Hypothalamus (tissue), 51 donors: ENCODE measurements around the gene NMNAT3.

Experiments
- DNase-seq, 51 donors: peaks; one replicate each; lab custom pipeline; 2025; lab: John Stamatoyannopoulos, UW

NMNAT3 gene

DNA sequence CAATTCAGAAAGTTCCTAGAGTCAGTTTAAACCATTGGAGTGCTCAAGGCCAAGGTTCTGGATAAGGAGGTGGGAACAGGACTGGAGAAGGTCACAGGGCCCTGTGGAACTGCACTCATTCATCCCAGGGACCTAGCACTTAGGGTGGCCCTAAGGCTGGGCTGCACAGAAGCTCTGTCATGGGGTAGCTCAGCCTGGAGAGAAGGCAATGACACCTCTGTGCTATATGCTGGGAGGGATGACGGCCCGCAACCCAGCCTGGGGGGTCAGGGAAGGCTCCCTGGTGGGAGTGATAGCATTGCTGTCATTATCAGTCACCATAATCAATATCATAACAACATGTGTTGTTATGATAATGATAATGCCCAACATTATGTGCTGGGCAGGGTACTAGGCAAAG is 151.6 kb downstream of the NMNAT3 start:
- DNase-seq: no peak

DNA sequence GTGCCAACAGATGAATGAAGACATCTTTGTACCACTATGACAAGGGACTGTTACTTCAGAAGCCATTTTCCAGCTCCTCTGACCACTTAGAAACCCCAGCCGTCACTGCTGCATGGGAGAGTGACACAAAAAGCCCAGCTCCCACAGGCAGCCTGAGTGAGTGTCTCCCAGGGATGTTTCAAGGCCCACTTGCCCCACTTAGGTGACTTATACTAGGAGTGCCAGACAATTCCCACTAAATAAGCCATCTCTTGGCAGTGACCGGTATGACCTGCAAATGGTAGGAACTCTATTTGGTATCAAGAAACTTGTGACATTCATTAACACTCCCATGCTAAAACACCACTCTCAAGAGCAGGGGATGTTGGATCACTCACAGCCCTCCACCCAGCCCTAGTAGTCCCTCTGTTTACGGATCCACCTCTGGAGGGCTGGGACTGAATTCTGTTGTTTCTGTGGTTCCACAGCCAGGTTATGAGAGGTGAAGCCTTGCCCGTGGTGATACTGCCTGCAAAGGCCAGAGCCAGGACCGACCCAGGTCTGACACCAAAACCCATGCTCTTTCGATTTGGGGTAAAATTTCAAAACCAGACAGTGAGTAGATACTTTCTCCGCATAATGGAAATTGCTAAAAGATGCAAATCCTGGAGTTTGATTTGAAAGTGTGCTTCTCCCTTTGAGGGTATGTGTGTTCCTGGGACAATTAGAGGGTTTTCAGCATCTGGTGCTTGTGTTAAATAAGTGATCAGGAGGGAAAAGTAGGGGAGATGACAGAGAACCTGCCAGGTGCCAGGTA is 152.7 kb downstream of the NMNAT3 start:
- DNase-seq: no peak

DNA sequence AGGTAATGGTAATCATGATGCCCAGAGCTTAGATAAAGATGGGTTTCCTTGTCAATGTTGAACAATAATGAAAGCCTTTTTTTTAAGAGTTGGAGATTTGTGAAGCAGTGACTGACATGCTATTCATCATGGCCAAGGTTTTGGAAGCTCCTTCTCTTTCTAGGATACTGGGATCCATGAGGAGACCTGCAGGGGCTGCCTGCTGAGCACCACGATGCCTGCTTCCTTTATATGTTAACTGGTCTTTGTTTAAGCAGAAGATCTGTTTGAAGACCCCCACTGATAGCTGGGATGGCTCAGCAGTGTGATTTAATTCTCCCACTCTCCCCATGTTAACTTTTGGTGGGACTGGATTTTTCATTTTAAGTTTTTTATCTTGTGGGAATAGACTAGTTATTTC is 154.1 kb downstream of the NMNAT3 start:
- no peak for DNase-seq

DNA sequence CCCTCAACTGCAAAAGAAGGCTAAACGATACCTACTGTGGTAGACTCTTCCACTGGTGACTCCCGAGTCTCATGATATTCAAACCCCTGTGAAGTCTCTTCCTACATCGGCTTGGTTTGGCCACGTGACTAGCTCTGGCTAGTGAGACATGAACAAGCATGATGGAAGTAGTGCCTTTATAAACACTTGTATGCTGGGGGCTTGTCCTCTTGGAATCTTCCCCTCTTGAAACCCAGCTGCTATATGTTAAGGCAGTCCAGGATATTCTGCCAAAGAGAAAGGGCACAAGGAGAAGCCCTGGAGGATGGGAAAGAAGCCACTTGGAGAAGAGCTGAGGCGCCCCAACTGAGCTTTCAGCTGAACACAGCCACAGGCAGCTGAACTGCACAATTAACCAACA is 154.6 kb downstream of the NMNAT3 start:
- DNase-seq: no peak

DNA sequence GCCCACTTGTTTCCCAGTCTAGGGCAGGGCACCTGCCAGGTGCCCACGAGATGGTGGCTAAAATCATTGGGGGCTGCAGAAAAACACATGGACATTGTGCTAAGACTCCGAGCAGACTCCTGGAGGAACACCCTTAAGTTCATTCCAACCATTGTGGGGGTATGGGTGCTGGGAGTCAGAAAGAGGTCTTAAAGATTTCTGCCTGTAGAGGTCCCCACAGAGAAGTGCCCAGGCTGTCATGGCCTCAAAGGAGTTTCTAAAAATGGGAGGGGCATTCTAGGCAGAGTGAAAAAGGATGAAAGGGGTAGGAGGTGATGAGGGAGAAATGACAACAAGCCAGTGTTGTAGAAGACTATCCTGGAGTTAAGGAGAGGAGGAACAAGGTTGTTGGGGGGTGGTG is 155.4 kb downstream of the NMNAT3 start:
- no peak for DNase-seq

DNA sequence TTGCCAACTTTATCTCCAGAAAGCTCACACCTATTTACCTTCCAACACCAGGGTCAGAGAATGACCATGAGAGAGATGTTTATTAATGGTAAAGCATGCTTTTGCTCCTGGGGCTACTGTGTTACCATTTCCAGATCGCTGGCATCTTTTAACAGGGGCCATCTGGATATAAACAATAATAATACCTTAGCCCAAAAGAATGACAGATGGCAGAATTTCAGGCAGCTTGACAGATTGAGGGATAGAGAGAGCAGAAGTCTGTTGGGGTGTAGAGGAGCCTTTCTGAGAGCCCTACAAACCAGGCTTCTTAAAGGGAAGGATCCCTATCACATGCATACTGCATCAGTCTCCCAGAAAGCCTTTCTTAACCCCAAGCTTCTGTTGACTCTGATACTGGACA is 156.0 kb downstream of the NMNAT3 start:
- DNase-seq: no peak

DNA sequence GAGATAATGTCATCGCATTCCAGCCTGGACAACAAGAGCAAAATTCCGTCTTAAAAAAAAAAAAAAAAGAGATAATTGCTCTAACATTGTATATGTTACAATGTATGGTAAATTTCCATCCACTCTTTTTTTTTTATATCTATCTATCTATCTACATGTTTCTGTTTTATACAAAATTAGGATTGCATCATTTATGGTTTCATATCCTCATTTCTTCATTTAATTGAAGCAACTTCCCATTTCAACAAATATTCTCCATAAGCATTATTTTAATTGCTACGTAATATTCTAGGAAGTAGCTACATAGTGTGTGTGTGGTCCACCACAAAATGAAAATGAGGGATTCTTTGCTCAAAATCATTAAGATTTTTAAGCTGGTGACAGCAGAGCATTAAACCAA is 156.6 kb downstream of the NMNAT3 start:
- no peak for DNase-seq

DNA sequence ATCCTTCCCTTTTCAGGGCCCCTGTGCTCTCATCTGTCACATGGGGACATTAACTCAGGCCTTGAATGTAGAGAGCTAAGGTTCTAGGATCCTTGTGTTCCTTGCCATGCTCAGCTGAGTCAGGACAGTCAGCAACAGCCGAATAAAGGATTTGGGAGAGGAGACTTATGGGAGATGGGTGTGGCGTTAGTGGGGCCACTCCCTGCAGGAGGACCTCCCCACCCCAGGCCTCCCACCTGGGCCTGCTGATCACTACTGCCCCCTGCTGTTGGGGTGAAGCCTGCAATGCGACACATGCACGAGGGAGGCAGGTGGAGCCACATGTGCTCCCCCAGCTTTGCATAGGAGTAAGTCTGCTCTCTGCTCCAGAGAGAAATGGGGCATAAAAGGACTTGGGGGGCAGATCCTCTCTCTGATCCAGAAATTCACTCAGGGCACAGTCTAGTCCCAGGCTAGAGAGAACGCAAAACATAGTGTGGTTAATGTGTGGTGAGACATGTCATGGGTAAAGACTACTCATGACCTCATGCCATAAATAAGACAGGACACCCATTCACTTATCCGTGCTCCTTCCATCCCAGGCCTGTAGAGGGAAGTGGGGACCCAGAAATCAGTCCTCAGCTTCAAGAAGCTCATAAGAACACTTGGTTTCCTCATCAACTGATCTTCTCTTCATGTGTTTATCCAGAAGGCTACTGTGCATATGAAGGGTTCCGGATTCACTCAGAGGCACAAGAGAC is 157.6 kb downstream of the NMNAT3 start:
- peak in 4 of 51 donors; percentile 11 to 21 (median 17) for DNase-seq

DNA sequence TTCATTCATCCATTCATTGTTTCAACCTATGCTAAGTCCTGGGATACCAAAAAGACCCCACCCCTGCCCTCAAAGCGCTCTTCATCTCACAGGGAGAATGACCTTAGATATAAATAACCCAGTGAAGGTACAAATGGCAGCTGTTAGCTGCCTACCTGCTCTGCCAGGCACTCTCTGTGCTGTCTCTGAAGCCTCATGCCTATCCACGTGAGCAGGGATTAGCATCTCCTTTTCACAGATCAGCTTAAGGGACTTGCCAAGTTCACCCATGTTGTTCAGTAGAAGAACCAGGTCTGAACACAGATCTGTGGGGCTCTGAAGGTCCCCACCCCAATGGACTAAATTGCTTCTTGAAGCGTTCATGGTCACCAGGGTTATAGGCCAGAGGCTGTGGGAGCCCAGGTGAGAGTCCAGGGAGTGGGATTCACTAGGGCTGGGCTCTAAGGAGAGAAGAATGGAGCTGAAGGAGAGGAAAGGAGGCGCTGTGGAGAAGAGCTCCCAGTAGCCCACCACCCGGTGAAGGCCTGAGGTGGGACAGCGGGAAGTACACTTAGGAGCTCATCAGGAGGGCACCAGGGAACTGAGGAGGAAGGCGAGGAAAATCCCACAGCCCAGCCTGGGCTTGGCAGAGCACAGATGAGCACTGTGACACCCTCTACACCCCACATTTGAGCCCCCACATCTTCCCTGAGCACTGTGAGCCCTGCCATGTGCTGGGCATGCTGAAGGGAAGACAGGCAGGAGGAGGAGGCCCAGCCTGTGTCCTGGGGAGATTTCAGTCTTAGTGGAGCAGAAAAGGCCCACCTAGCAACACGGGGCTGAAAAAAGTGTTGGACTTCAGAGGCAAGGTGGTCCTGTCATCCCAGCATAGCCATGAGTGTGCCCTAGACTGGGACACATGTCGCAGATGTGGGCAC is 158.6 kb downstream of the NMNAT3 start:
- DNase-seq: no peak

DNA sequence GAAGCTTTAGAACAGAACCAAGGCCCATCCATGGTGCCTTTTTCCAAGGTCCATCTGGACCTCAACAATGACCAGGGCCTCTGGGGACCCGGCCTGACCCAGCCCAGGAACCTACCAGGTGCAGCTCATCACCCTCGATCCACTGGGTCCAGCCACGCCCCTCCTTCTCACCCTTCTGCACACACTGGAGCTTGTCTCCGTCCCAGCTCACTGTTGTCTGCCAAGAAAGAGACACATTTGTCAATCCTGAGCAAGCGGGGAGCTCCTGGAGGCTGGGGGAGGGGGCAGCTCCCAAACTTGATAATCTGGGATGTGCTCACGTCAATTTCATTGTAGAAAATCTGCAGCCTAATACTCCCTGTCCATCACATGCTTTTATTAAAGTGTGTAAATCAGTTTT is 159.5 kb downstream of the NMNAT3 start:
- DNase-seq: no peak

DNA sequence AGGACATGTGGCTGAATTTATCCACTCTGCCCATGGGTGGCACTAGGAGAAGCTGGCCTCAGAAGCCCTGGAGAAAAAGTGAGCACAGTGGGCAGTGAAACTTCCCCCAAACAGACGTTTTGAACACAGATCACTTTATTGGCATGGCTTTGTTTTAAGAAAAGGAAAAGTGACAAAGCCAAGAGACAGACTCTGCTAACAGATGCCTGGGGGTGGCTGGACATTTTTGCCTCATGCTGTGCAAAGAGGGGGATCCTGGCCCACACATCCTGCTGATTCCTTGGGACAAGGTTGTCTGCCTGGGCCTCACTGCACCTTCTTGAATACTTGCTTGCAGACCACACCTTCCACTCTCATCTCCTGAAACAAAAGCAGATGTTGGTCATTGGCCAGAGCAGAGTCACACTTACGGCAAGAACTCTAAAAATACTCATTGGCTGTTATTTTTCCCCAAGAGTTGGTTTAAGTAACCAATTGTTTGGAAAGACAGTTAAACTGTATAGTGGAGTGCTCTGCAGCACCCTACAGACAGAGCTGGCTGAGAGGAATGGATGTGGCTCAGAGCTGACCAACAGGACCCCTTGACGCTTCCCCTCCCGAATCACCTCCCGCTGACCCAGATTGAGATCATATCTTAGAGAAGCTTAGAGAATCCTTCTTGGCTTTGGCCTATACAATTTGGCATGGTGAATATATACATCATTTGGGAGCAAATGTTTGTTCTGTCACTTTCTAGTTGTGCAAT is 160.3 kb downstream of the NMNAT3 start:
- DNase-seq: no peak

DNA sequence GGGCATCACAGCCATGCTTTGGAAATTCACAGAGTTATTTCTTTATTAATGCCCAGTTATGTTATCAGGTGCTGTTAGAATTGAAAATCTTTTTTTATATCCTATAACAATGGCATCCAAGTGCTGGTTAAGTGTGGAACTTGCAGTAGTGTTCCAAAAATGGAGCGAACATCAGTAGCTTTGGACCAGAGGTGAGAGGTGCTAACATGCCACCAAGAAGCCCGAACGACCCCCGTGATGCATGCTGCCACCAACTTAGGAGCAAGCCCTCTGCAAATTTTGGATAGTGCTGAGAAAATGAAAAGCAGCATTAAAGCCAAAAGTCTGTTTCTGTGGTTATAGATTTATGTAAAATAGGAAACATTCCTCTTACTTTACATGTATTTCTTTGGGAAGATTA is 163.0 kb downstream of the NMNAT3 start:
- DNase-seq: no peak
